Activated CD4-positive, alpha-beta T cell treated with anti-CD3 and anti-CD28 coated beads, Interleukin-2, Interleukin-4, amounts not matched to agents 100 ng/mL and 50 ng/mL, durations not matched to agents 16 hours and 8 hours (primary cell): ENCODE data around the gene GOLGA8B.
"Not testable (repeated sequence)": the region's sequence is repeated elsewhere in the genome, so short reads cannot be mapped to it uniquely, and the experiment has no call there.

ENCODE experiments used
- DNase-seq: peaks from one replicate; pipeline ENCODE4 v3.0.0-alpha.2; 2020; ENCODE audit warnings: low spot score

GOLGA8B gene

DNA sequence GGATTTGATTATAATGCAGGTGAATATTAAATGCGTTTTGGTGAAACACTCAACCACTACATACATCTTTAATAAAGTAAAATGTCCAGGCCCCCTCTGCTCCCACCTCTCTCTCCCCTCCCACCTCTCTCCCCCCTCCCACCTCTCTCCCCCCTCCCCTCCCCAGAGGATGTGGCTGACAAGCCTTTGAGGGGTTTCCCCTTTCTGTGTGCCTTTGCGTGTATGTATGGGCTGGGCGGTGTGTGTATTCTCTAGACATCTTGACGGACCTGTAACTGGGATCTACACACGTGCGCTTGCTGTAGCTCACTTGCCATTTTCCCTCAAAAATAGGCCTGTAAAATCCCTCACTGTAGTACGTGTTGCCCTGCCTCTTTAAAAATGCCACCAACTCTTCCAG, 28.3 kb downstream of the GOLGA8B start:
- not testable (repeated sequence) for DNase-seq

- DNase-seq: not testable (repeated sequence)
Measured at GRCh38 chr15:34554716-34555115, 28.7 kb downstream of the GOLGA8B start.

- not testable (repeated sequence) for DNase-seq
Measured at GRCh38 chr15:34554126-34554525, 29.3 kb downstream of the GOLGA8B start.

GRCh38 chr15:34550129-34550528, 33.3 kb downstream of the GOLGA8B start:
- DNase-seq: not testable (repeated sequence)

DNA sequence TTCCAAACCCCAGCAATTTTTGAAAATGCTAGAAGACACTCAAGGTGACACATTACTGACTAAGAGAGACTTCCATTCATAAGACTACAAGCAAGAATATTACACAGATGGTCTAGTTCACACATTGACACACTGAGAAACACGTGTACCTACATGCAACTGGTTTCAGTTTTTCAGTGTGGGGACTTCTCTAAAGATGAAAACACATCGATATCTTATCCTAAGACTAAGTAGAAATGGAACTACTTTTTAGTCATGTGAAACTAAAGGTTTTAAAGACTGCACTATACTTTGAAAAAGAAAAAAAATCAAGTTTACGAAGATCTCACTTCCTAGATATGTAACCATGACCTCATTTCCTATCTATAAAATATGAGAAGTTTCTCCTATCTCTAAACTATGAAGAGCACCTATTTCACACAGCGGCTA, 34.1 kb downstream of the GOLGA8B start:
- not testable (repeated sequence) for DNase-seq

- not testable (repeated sequence) for DNase-seq
Measured at GRCh38 chr15:34543860-34544649, 39.4 kb downstream of the GOLGA8B start.

DNA sequence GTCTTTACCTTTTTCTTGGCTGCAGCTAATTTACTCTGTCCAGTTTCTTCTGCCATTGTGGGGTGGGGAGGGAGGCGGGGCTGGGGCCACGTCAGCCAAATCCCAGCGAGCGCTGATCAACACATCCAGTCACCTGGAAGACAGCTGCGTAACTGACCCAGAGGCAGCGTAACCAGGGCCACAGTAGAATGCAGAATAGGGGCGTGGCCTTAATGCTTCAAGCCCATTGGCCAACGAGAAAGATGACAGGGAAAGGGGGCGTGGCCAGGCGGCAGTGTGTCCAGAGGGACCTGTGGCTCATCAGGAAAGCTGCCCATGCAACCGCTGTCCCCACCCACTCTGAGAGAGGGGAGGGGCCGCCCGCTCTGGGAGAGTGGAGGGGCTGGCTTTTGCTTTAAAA, 47.6 kb downstream of the GOLGA8B start:
- DNase-seq: not testable (repeated sequence)
